ENCODE data around the gene OSBPL8.

OSBPL8 gene

GRCh38 chr12:76346236-76346635 lies 213.3 kb downstream of the OSBPL8 start:
- DNase-seq (ENCODE audit: low read depth, low spot score) = no peak
- TF ChIP-seq CTCF (IDR thresholded peaks at IDR 0.05; ENCODE audit: insufficient read depth, low read length, missing control alignments) = no peak
- ChIA-PET POLR2A (interaction anchor here (0.5 kb wide), 1 partner anchor 861 kb away, joined by 3 read pairs; no protein-coding TSS in a partner anchor), CTCF (interaction anchor here (1.2 to 2.6 kb wide), 9 partner anchors 10 to 821 kb away, joined by 3 to 15 read pairs (median 5); no protein-coding TSS in a partner anchor)
- H3K4me3 ChIP-seq (ENCODE audit: low read depth, low read length) = no peak overlapping the region

- no peak overlapping the region for H3K4me3 ChIP-seq (ENCODE audit: low read depth, low read length)
- POLR2A ChIA-PET = no interaction called here
- no peak for DNase-seq (ENCODE audit: low read depth, low spot score)
- CTCF ChIA-PET = interaction anchor here (1.2 to 2.6 kb wide), 10 partner anchors 9 to 820 kb away, joined by 3 to 15 read pairs (median 5); no protein-coding TSS in a partner anchor
- TF ChIP-seq CTCF (IDR thresholded peaks at IDR 0.05; ENCODE audit: insufficient read depth, low read length, missing control alignments) = no peak
Measured at GRCh38 chr12:76345569-76345968, 214.0 kb downstream of the OSBPL8 start.

GRCh38 chr12:76341436-76342030 lies 218.0 kb downstream of the OSBPL8 start:
- TF ChIP-seq CTCF (IDR thresholded peaks at IDR 0.05; ENCODE audit: insufficient read depth, low read length, missing control alignments) = no peak
- H3K4me3 ChIP-seq (ENCODE audit: low read depth, low read length) = no peak overlapping the region
- CTCF ChIA-PET = interaction anchor here (1.1 kb wide), 2 partner anchors 8 to 182 kb away, joined by 3 read pairs; no protein-coding TSS in a partner anchor
- DNase-seq (ENCODE audit: low read depth, low spot score) = no peak
- POLR2A ChIA-PET = no interaction called here

- ChIA-PET CTCF (interaction anchor here (0.6 to 1.4 kb wide), 4 partner anchors 8 to 815 kb away, joined by 3 to 4 read pairs (median 3); no protein-coding TSS in a partner anchor), POLR2A (no interaction called here)
- H3K4me3 ChIP-seq (ENCODE audit: low read depth, low read length) = no peak overlapping the region
- TF ChIP-seq CTCF (IDR thresholded peaks at IDR 0.05; ENCODE audit: insufficient read depth, low read length, missing control alignments) = no peak
- no peak for DNase-seq (ENCODE audit: low read depth, low spot score)
Measured at GRCh38 chr12:76340680-76341435, 218.7 kb downstream of the OSBPL8 start.

- ChIA-PET POLR2A (interaction anchor here (0.7 kb wide), 1 partner anchor 60 kb away, joined by 3 read pairs; no protein-coding TSS in a partner anchor), CTCF (interaction anchor here (0.9 to 1.6 kb wide), 5 partner anchors 11 to 285 kb away, joined by 3 to 4 read pairs (median 3); partner anchors contain the start of gene BBS10)
- TF ChIP-seq CTCF (IDR thresholded peaks at IDR 0.05; ENCODE audit: insufficient read depth, low read length, missing control alignments) = no peak
- no peak overlapping the region for H3K4me3 ChIP-seq (ENCODE audit: low read depth, low read length)
- DNase-seq (ENCODE audit: low read depth, low spot score) = peak; percentile 41
Measured at GRCh38 chr12:76337583-76337982, 222.0 kb downstream of the OSBPL8 start.

GRCh38 chr12:76332606-76333005 lies 227.0 kb downstream of the OSBPL8 start:
- no peak for TF ChIP-seq CTCF (IDR thresholded peaks at IDR 0.05; ENCODE audit: insufficient read depth, low read length, missing control alignments)
- ChIA-PET POLR2A (no interaction called here), CTCF (no interaction called here)
- no peak for DNase-seq (ENCODE audit: low read depth, low spot score)
- H3K4me3 ChIP-seq (ENCODE audit: low read depth, low read length) = no peak overlapping the region
